Measurements from ENCODE around the gene ENPP6.

ENPP6 gene

GRCh38 chr4:184217634-184218033 is at the start of gene ENPP6:
Gene ENPP6, minus strand, starts transcription at chr4:184217873. Its CDS starts 54 bp downstream, at chr4:184217819.
- H3K4me3 ChIP-seq (ENCODE audit: low read length) = no peak within 1 kb of the TSS
- DNase-seq (ENCODE audit: low read depth) = no peak
- no peak for TF ChIP-seq CTCF (IDR thresholded peaks at IDR 0.05; ENCODE audit: insufficient read depth, low read depth, low read length, missing control alignments)

GRCh38 chr4:184267206-184267608 is 49.5 kb upstream of the ENPP6 start:
- no peak overlapping the region for H3K4me3 ChIP-seq (ENCODE audit: low read length)
- no peak for TF ChIP-seq CTCF (IDR thresholded peaks at IDR 0.05; ENCODE audit: insufficient read depth, low read depth, low read length, missing control alignments)
- no peak for DNase-seq (ENCODE audit: low read depth)

- no peak overlapping the region for H3K4me3 ChIP-seq (ENCODE audit: low read length)
- peak; percentile 37 for DNase-seq (ENCODE audit: low read depth)
- TF ChIP-seq CTCF (IDR thresholded peaks at IDR 0.05; ENCODE audit: insufficient read depth, low read depth, low read length, missing control alignments) = no peak
These were observed 48.1 kb upstream of the ENPP6 start for GRCh38 chr4:184265546-184266351.

- H3K4me3 ChIP-seq (ENCODE audit: low read length) = no peak overlapping the region
- peak; percentile 91 for DNase-seq (ENCODE audit: low read depth)
- peak; percentile 79 for TF ChIP-seq CTCF (IDR thresholded peaks at IDR 0.05; ENCODE audit: insufficient read depth, low read depth, low read length, missing control alignments)
These were observed 46.4 kb upstream of the ENPP6 start for GRCh38 chr4:184263910-184264732.

- TF ChIP-seq CTCF (IDR thresholded peaks at IDR 0.05; ENCODE audit: insufficient read depth, low read depth, low read length, missing control alignments) = no peak
- no peak for DNase-seq (ENCODE audit: low read depth)
- H3K4me3 ChIP-seq (ENCODE audit: low read length) = no peak overlapping the region
These were observed 45.8 kb upstream of the ENPP6 start for GRCh38 chr4:184263461-184263860.

- DNase-seq (ENCODE audit: low read depth) = peak; percentile 62
- no peak for TF ChIP-seq CTCF (IDR thresholded peaks at IDR 0.05; ENCODE audit: insufficient read depth, low read depth, low read length, missing control alignments)
- H3K4me3 ChIP-seq (ENCODE audit: low read length) = no peak overlapping the region
These were observed 45.2 kb upstream of the ENPP6 start for GRCh38 chr4:184262901-184263300.
